Hepatocyte (in vitro differentiated cells): ENCODE measurements around the gene CHD9. TPM values are rescaled to one million over a fixed set of nuclear protein-coding genes. Genes with fewer than 3 reads are reported as not detected.

Source experiments
- DNase-seq: peaks from one replicate; pipeline ENCODE4 v3.0.0-alpha.2; 2016; ENCODE audit warnings: low spot score
- H2AFZ ChIP-seq: fragments of 200-600 bp; sonication (generic); 2 replicates; pipeline ENCODE4 v1.6.0; 2016; ENCODE audit warnings: antibody characterized with exemption, mild to moderate bottlenecking
- H3K27ac ChIP-seq: fragments of 200-600 bp; sonication (generic); 2 replicates; pipeline ENCODE4 v1.5.1; 2016; ENCODE audit warnings: mild to moderate bottlenecking
- H3K27me3 ChIP-seq: fragments of 200-600 bp; sonication (generic); 2 replicates; pipeline ENCODE4 v1.6.1; 2016
- H3K36me3 ChIP-seq: fragments of 200-600 bp; sonication (generic); replicated peaks from 2 replicates; pipeline ENCODE4 v1.5.1; 2016; ENCODE audit warnings: low read depth; ENCODE audit not compliant: insufficient read depth
- H3K4me1 ChIP-seq: fragments of 200-600 bp; sonication (generic); 2 replicates; pipeline ENCODE4 v1.5.1; 2016; ENCODE audit warnings: mild to moderate bottlenecking, moderate library complexity; ENCODE audit not compliant: insufficient read depth
- H3K4me2 ChIP-seq: fragments of 200-600 bp; sonication (generic); 2 replicates; pipeline ENCODE4 v1.6.0; 2016
- H3K4me3 ChIP-seq: fragments of 200-600 bp; sonication (generic); 2 replicates; pipeline ENCODE4 v1.5.1; 2016; ENCODE audit warnings: mild to moderate bottlenecking
- H3K79me2 ChIP-seq: fragments of 200-600 bp; sonication (generic); 2 replicates; pipeline ENCODE4 v1.6.0; 2017; ENCODE audit warnings: mild to moderate bottlenecking
- H3K9me2 ChIP-seq: fragments of 200-600 bp; sonication (generic); replicated peaks from 2 replicates; pipeline ENCODE4 v1.6.0; 2017; ENCODE audit warnings: mild to moderate bottlenecking; ENCODE audit not compliant: insufficient read depth
- H3K9me3 ChIP-seq: fragments of 200-600 bp; sonication (generic); 2 replicates; pipeline ENCODE4 v1.5.1; 2016; ENCODE audit warnings: low read depth, mild to moderate bottlenecking
- H4K20me1 ChIP-seq: fragments of 200-600 bp; sonication (generic); 2 replicates; pipeline ENCODE4 v1.6.0; 2016; ENCODE audit warnings: mild to moderate bottlenecking; ENCODE audit not compliant: insufficient read depth, poor library complexity, severe bottlenecking
- EZH2 ChIP-seq: fragments of 200-600 bp; sonication (generic); IDR thresholded peaks from 2 replicates; pipeline ENCODE4 v1.6.1; 2016; ENCODE audit warnings: antibody characterized with exemption, mild to moderate bottlenecking, borderline replicate concordance
- EZH2phosphoT487 ChIP-seq: fragments of 200-600 bp; sonication (generic); IDR thresholded peaks from one replicate; pipeline ENCODE4 v1.6.1; 2018; ENCODE audit warnings: antibody characterized with exemption, mild to moderate bottlenecking, low read depth, moderate library complexity; ENCODE audit not compliant: unreplicated experiment, severe bottlenecking
- WGBS: methylation state at CpG from one replicate; pipeline ENCODE4 v1.1.6; 2016; ENCODE audit warnings: low lambda C conversion rate; ENCODE audit errors: missing lambda C conversion rate; 5-methylcytosine and 5-hydroxymethylcytosine counted together
- polyA plus RNA-seq: library from polyadenylated mRNA; unstranded; fragments of >200 nt; fragmentation: Nextera tagmentation; extraction: Ambion mirVana; gene quantifications from 2 replicates; pipeline ENCODE4 v1.2.1, GENCODE V29; 2016
- small RNA-seq: library from RNA; depleted of rRNA; stranded (forward); fragments of <200 nt; gene quantifications from one replicate; pipeline ENCODE3, GENCODE V24; 2014
- total RNA-seq: library from RNA; depleted of rRNA; stranded (reverse); fragments of >200 nt; gene quantifications from 2 replicates; pipeline ENCODE4 v1.2.3, GENCODE V29; 2014
- TF ChIP-seq, protein P1 (sequence below): fragments of 200-600 bp; sonication (generic); IDR thresholded peaks from 2 replicates; pipeline ENCODE4 v1.5.1; 2016; ENCODE audit warnings: antibody characterized with exemption, mild to moderate bottlenecking; ENCODE audit not compliant: poor library complexity

Gene CHD9
- total and polyA plus RNA-seq, 2 experiments from 2014 or later, result 54.9 to 68.2 TPM

DNA sequence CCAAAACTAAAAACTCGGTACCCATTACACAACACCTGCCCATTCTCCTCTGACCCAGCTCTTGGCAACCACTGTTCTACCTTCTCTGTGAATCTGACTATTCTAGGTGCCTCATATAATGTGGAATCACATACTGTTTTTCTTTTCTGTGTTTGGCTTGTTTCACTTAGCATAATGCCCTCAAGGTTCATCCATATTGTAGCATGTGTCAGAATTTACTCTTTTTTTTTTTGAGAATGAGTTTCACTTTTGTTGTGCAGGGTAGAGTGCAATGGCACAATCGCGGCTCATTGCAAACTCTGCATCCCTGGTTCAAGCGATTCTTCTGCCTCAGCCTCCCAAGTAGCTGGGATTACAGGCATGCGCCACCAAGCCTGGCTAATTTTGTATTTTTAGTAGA is 320.0 kb downstream of the CHD9 start:
- no peak for DNase-seq
- Histone ChIP-seq H4K20me1 (no peaks in the 10 kb centered on the region), H3K4me3 (no peak overlapping the region), H3K27ac (no peak overlapping the region), H2AFZ (no peak overlapping the region), H3K79me2 (no peaks in the 10 kb centered on the region), H3K9me2 (no peaks in the 10 kb centered on the region), H3K9me3 (no peaks in the 10 kb centered on the region), H3K4me2 (no peak overlapping the region), H3K4me1 (no peaks in the 10 kb centered on the region), H3K27me3 (no peaks in the 10 kb centered on the region), H3K36me3 (no peaks in the 10 kb centered on the region)
- TF ChIP-seq EZH2, result no peak
- 98% methylated on average over 5 of the region's 5 CpGs for WGBS

DNA sequence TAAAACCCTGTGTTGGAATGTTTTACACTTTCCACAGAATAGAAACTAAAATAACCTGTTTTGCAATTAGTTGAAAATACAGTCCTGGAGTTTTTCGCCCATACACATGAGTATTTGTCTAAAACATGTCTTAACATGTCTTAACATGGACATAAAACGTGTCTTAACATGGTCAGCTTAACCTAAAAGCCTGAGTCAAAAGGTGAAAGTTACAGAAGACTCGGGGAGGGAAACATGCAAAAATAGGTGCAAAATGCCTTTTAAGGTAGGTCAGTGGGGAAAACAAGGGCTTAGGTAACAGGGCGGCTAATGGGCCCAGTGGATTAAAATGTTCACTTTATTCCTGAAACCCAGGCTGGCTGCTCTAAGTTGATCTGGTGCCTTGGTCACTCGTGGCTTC is 323.3 kb downstream of the CHD9 start:
- no peaks in the 10 kb centered on the region for H3K4me1 ChIP-seq
- no peaks in the 10 kb centered on the region for H3K9me2 ChIP-seq
- H3K36me3 ChIP-seq, result no peaks in the 10 kb centered on the region
- H3K4me2 ChIP-seq, result no peak overlapping the region
- no peak overlapping the region for H3K4me3 ChIP-seq
- WGBS, result 47% methylated on average over 5 of the region's 5 CpGs
- H3K27ac ChIP-seq, result no peak overlapping the region
- no peaks in the 10 kb centered on the region for H3K9me3 ChIP-seq
- no peak overlapping the region for H2AFZ ChIP-seq
- TF ChIP-seq EZH2phosphoT487 (no peak), EZH2 (no peak)
- TF ChIP-seq, protein P1, sequence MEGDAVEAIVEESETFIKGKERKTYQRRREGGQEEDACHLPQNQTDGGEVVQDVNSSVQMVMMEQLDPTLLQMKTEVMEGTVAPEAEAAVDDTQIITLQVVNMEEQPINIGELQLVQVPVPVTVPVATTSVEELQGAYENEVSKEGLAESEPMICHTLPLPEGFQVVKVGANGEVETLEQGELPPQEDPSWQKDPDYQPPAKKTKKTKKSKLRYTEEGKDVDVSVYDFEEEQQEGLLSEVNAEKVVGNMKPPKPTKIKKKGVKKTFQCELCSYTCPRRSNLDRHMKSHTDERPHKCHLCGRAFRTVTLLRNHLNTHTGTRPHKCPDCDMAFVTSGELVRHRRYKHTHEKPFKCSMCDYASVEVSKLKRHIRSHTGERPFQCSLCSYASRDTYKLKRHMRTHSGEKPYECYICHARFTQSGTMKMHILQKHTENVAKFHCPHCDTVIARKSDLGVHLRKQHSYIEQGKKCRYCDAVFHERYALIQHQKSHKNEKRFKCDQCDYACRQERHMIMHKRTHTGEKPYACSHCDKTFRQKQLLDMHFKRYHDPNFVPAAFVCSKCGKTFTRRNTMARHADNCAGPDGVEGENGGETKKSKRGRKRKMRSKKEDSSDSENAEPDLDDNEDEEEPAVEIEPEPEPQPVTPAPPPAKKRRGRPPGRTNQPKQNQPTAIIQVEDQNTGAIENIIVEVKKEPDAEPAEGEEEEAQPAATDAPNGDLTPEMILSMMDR, result no peak
- H4K20me1 ChIP-seq, result no peaks in the 10 kb centered on the region
- DNase-seq, result no peak
- no peaks in the 10 kb centered on the region for H3K27me3 ChIP-seq
- no peaks in the 10 kb centered on the region for H3K79me2 ChIP-seq

Small RNAs within 50 kb of the gene (small RNA-seq; reads per million reads assigned to genes)
- not detected for gene RF01210
- gene RNA5SP427, result not detected

Other genes with a start within 250 kb of the CHD9 start
- gene CHD9NB, start 2.1 kb upstream of the CHD9 start, total RNA-seq, result 0.64 and 2.3 TPM in 2 replicates
- 0.81 and 1.4 TPM in 2 replicates for gene CHD9NB, start 2.1 kb upstream of the CHD9 start, polyA plus RNA-seq